Mucosa of stomach (tissue), 1 donor: Measurements from ENCODE around the gene MALRD1.
"Not testable (repeated sequence)": the region's sequence is repeated elsewhere in the genome, so short reads cannot be mapped to it uniquely, and the experiment has no call there.

Experiments used
- H3K27me3 ChIP-seq: one replicate; pipeline ENCODE4 v1.7.0; 2013; ENCODE audit warnings: mild to moderate bottlenecking, low read length; ENCODE audit not compliant: control insufficient read depth, insufficient read depth
- H3K36me3 ChIP-seq: one replicate; pipeline ENCODE4 v1.7.0; 2013; ENCODE audit warnings: low read length; ENCODE audit not compliant: control insufficient read depth, insufficient read depth
- H3K4me1 ChIP-seq: one replicate; pipeline ENCODE4 v1.7.0; 2013; ENCODE audit warnings: mild to moderate bottlenecking, low read length; ENCODE audit not compliant: control insufficient read depth, insufficient read depth
- H3K4me3 ChIP-seq: one replicate; pipeline ENCODE4 v1.7.0; 2013; ENCODE audit warnings: low read length
- H3K9ac ChIP-seq: one replicate; pipeline ENCODE4 v1.7.0; 2013; ENCODE audit warnings: mild to moderate bottlenecking, low read length, moderate library complexity
- H3K9me3 ChIP-seq: one replicate; pipeline ENCODE4 v1.7.0; 2013; ENCODE audit warnings: mild to moderate bottlenecking, low read length, moderate library complexity; ENCODE audit not compliant: control insufficient read depth
- donor health status: Pancreatic carcinoma.

The MALRD1 gene

DNA sequence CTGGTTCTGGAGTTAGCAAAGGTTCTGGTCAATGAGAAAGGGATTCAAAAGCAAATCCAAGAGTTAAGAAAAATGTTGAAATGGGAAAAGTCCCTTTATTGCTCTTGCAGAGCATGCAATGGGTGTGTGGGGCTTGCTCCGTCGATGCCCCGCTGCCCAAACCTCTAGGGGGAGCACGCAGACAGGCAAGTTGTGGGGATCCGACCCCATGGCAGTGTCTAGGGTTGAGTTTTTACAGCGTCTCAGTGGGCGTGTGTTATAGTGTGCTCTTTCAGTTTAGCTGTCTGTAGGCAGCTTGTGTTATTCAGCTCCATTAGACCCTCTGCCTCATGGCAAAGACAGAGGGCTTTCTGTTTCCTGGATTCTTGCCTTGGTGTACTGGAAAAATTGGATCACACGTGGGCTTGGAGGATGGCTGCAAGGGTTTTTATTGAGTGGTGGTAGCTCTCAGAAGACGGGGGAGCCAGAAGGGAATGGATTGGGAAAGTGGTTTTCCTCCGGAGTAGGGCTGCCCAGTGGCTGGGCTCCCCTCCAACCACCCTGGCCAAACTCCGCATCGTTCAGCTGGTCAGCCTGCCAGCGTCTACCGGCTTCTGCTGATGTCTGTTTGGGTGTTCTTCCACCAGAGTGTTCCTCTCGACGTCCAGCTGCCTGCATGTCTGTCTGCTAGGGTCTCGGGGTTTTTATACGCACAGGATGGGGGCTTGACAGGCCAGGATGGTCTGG, 665.4 kb downstream of the MALRD1 start:
- H3K4me3 ChIP-seq: no peak overlapping the region
- no peak overlapping the region for H3K9ac ChIP-seq
- no peaks in the 10 kb centered on the region for H3K9me3 ChIP-seq
- no peaks in the 10 kb centered on the region for H3K36me3 ChIP-seq
- H3K4me1 ChIP-seq: no peaks in the 10 kb centered on the region
- H3K27me3 ChIP-seq: no peaks in the 10 kb centered on the region

DNA sequence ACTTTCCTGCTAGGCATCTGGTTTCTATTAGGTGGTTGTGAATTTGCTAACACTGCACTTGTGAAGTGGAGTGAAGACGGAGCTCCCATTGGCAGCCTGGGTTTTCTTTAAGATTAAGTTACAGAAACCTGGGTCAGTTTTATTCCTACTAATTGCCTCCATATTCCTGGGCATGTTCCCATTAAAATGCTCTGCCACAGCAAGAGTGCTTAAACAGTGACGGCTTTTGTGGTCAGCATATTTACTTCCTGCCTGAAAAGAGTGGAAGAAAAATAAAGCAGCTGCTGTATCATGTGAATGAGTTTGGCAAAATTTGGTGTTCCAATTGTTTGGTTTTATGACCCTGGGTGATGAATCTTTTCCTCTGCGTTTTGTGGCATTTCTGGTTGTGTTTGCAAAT, 670.7 kb downstream of the MALRD1 start:
- Histone ChIP-seq H3K36me3 (no peaks in the 10 kb centered on the region), H3K4me3 (no peak overlapping the region), H3K9ac (no peak overlapping the region), H3K4me1 (no peaks in the 10 kb centered on the region), H3K9me3 (no peaks in the 10 kb centered on the region), H3K27me3 (no peaks in the 10 kb centered on the region)

- no peaks in the 10 kb centered on the region for H3K4me1 ChIP-seq
- H3K4me3 ChIP-seq: no peak overlapping the region
- H3K9me3 ChIP-seq: no peaks in the 10 kb centered on the region
- H3K36me3 ChIP-seq: no peaks in the 10 kb centered on the region
- H3K9ac ChIP-seq: no peak overlapping the region
- H3K27me3 ChIP-seq: no peaks in the 10 kb centered on the region
Measured at GRCh38 chr10:19724287-19724686, 675.7 kb downstream of the MALRD1 start.

- Histone ChIP-seq H3K4me3 (no peak overlapping the region), H3K36me3 (no peaks in the 10 kb centered on the region), H3K9ac (no peak overlapping the region), H3K9me3 (no peaks in the 10 kb centered on the region), H3K4me1 (no peaks in the 10 kb centered on the region), H3K27me3 (no peaks in the 10 kb centered on the region)
Measured at GRCh38 chr10:19728376-19728775, 679.8 kb downstream of the MALRD1 start.

DNA sequence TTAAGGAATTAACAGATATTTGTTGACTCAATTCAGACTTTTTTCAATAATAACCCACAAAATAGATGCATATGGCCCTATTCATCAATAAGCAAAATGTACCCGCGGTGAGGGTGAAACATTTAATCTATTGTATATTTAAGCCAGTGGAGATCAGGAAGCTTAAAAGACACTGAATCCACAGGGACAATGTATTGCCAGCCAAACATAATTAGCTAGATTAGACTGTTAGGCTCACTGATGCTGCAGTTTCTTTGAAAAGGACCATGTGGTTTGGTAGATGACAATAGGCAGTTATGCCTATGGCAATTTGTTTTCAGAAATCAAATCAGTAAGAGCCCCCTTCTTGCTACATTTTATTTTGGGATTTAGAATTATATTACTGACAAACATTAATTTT, 680.4 kb downstream of the MALRD1 start:
- no peaks in the 10 kb centered on the region for H3K27me3 ChIP-seq
- no peaks in the 10 kb centered on the region for H3K36me3 ChIP-seq
- H3K4me1 ChIP-seq: no peaks in the 10 kb centered on the region
- no peaks in the 10 kb centered on the region for H3K9me3 ChIP-seq
- no peak overlapping the region for H3K9ac ChIP-seq
- no peak overlapping the region for H3K4me3 ChIP-seq

- Histone ChIP-seq H3K4me1 (no peaks in the 10 kb centered on the region), H3K9me3 (no peaks in the 10 kb centered on the region), H3K27me3 (no peaks in the 10 kb centered on the region), H3K36me3 (no peaks in the 10 kb centered on the region), H3K4me3 (no peak overlapping the region), H3K9ac (no peak overlapping the region)
Measured at GRCh38 chr10:19730167-19730906, 681.7 kb downstream of the MALRD1 start.

- H3K9ac ChIP-seq: no peak overlapping the region
- no peaks in the 10 kb centered on the region for H3K36me3 ChIP-seq
- no peaks in the 10 kb centered on the region for H3K27me3 ChIP-seq
- H3K4me3 ChIP-seq: no peak overlapping the region
- H3K9me3 ChIP-seq: no peaks in the 10 kb centered on the region
- no peaks in the 10 kb centered on the region for H3K4me1 ChIP-seq
Measured at GRCh38 chr10:19730907-19731217, 682.3 kb downstream of the MALRD1 start.

DNA sequence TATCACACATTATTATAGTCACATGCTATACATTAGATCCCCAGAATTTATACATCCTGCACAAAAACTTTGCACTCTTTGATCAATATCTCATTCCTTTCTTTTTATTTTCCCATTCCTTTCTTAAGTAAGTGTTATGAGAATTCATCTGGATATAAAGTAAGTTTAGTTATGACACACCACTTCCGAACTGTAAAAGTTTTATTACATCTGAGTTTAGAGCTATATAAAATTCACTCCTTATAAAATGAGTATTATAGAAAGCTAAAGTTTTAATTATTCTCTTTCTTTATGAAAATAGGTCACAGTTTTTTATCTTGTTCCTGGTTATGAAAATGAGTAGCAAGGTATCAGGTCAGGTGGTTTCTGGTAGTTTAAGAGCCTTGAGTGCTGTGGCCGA, 683.0 kb downstream of the MALRD1 start:
- H3K4me1 ChIP-seq: no peaks in the 10 kb centered on the region
- no peaks in the 10 kb centered on the region for H3K27me3 ChIP-seq
- H3K9ac ChIP-seq: no peak overlapping the region
- H3K4me3 ChIP-seq: no peak overlapping the region
- H3K9me3 ChIP-seq: no peaks in the 10 kb centered on the region
- H3K36me3 ChIP-seq: no peaks in the 10 kb centered on the region

DNA sequence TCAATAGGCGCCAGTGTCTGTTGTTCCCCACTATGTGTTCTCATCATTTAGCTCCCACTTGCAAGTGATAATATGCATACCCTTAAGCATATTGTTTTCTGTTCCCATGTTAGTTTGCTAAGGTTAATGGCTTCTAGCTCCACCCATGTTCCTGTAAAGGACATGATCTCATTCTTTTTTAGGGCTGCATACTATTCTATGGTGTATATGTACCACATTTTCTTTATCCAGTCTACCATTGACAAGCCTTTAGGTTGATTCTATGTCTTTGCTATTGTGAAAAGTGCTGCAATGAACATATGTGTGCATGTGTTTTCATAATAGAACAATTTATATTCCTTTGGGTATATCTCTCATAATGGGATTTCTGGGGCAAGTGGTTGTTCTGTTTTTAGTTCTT, 689.8 kb downstream of the MALRD1 start:
- Histone ChIP-seq H3K36me3 (no peaks in the 10 kb centered on the region), H3K4me1 (no peaks in the 10 kb centered on the region), H3K27me3 (no peaks in the 10 kb centered on the region), H3K9ac (no peak overlapping the region), H3K4me3 (no peak overlapping the region), H3K9me3 (no peaks in the 10 kb centered on the region)

GRCh38 chr10:19739232-19739631, 690.6 kb downstream of the MALRD1 start:
- not testable (repeated sequence) for H3K4me1 ChIP-seq, H3K27me3 ChIP-seq, H3K4me3 ChIP-seq, H3K9me3 ChIP-seq, H3K9ac ChIP-seq, H3K36me3 ChIP-seq

- H3K9ac ChIP-seq, H3K4me1 ChIP-seq, H3K9me3 ChIP-seq, H3K27me3 ChIP-seq, H3K4me3 ChIP-seq, H3K36me3 ChIP-seq: not testable (repeated sequence)
Measured at GRCh38 chr10:19742144-19742543, 693.5 kb downstream of the MALRD1 start.

GRCh38 chr10:19745672-19746071, 697.1 kb downstream of the MALRD1 start:
- H3K4me1 ChIP-seq: no peaks in the 10 kb centered on the region
- H3K4me3 ChIP-seq: no peak overlapping the region
- no peak overlapping the region for H3K9ac ChIP-seq
- H3K9me3 ChIP-seq: no peaks in the 10 kb centered on the region
- no peaks in the 10 kb centered on the region for H3K27me3 ChIP-seq
- no peaks in the 10 kb centered on the region for H3K36me3 ChIP-seq
